ENCODE results near the gene CHST15.
"Not testable (repeated sequence)": the region's sequence is repeated elsewhere in the genome, so short reads cannot be mapped to it uniquely, and the experiment has no call there.

The CHST15 gene

DNA sequence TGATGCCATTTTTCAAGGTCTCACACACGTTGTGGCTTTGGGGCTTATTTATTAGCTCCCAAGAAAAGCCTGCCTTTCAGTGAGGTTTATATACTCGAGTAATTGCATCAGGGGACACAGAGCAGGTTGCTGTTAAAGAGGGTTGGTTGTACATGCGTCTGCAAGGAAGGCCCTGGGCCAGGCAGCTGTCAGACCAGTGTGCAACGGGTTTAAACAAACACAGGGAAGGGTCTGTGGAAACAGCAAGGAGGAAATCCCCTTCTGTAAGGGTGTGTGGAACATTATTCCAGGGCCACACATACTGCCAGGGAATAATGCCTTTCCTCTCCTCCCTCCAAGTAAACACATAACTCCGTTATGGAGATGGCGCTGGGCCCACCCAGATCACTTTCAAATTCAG is 1.7 kb upstream of the CHST15 start:
- Histone ChIP-seq H3K27me3 (ENCODE audit: control insufficient read depth, insufficient read depth, low read length) (peaks cover 62% of the 10 kb centered on the region), H3K9ac (ENCODE audit: low read depth, low read length) (no peak overlapping the region)

DNA sequence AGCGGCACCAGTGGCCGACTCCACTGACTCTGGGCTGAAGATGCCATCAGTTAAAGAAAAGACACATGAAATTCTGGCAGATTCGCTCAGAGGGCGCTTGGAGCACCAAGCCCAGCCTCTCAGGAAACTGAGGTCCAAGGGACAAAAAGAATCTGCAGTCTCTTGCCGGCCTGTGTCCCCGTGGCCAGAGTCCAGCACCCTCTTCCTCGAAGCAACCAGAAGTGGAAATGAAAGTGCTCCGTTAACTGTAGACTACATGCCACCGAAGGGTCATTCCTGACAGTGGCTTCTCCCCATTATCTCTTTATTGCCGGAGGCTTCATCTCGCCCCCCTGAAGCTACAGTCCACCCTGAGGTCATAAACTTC is 1.0 kb upstream of the CHST15 start:
- Histone ChIP-seq H3K4me1 (ENCODE audit: control insufficient read depth, insufficient read depth, low read length) (peaks cover 4% of the 10 kb centered on the region), H3K4me2 (ENCODE audit: low read length) (peak overlapping the region; percentile 95), H3K4me3 (ENCODE audit: low read length) (peak overlapping the region; percentile 88), H3K27me3 (ENCODE audit: control insufficient read depth, insufficient read depth, low read length) (peaks cover 62% of the 10 kb centered on the region), H3K9me3 (replicated peaks; ENCODE audit: low read length) (no peaks in the 10 kb centered on the region), H3K9ac (ENCODE audit: low read depth, low read length) (peak overlapping the region; percentile 89), H3K36me3 (ENCODE audit: insufficient read depth, low read length) (no peaks in the 10 kb centered on the region)

More for the DNA sequence above, 1.7 kb upstream of the CHST15 start:
- Histone ChIP-seq H3K4me3 (ENCODE audit: low read length) (no peak overlapping the region), H3K4me2 (ENCODE audit: low read length) (no peak overlapping the region), H3K4me1 (ENCODE audit: control insufficient read depth, insufficient read depth, low read length) (peaks cover 4% of the 10 kb centered on the region), H3K9me3 (replicated peaks; ENCODE audit: low read length) (peaks cover 2% of the 10 kb centered on the region), H3K36me3 (ENCODE audit: insufficient read depth, low read length) (no peaks in the 10 kb centered on the region)

DNA sequence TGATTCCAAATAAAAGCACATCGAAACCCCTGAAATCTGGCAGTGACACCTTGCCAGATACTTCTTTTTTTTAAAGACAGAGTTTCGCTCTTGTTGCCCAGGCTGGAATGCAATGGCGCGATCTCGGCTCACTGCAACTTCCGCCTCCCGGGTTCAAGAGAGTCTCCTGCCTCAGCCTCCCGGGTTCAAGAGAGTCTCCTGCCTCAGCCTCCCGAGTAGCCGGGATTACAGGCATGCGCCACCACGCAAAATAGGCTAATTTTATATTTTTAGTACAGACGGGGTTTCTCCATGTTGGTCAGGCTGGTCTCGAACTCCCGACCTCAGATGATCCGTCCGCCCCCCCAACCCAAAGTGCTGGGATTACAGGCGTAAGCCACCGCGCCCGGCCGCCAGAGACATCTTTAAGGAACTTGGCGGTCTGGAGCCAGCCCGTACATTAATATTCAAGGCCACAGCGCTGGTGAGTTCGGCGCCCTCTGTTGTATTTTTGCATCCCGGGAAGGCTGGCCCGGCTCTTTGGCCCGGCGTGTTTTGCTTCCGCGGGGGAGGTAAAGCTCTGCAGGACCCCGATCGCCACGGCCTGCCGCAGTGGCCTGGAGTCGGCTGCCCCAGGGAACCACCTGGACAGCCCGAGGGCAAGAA is 498 bp upstream of the CHST15 start:
- H3K27me3 ChIP-seq (ENCODE audit: control insufficient read depth, insufficient read depth, low read length): peaks cover 60% of the 10 kb centered on the region
- H3K4me1 ChIP-seq (ENCODE audit: control insufficient read depth, insufficient read depth, low read length); H3K36me3 ChIP-seq (ENCODE audit: insufficient read depth, low read length); H3K9me3 ChIP-seq (replicated peaks; ENCODE audit: low read length): not testable (repeated sequence)
- peak overlapping the region; percentile 95 for H3K4me2 ChIP-seq (ENCODE audit: low read length)
- H3K4me3 ChIP-seq (ENCODE audit: low read length): peak overlapping the region; percentile 88
- peak overlapping the region; percentile 89 for H3K9ac ChIP-seq (ENCODE audit: low read depth, low read length)

DNA sequence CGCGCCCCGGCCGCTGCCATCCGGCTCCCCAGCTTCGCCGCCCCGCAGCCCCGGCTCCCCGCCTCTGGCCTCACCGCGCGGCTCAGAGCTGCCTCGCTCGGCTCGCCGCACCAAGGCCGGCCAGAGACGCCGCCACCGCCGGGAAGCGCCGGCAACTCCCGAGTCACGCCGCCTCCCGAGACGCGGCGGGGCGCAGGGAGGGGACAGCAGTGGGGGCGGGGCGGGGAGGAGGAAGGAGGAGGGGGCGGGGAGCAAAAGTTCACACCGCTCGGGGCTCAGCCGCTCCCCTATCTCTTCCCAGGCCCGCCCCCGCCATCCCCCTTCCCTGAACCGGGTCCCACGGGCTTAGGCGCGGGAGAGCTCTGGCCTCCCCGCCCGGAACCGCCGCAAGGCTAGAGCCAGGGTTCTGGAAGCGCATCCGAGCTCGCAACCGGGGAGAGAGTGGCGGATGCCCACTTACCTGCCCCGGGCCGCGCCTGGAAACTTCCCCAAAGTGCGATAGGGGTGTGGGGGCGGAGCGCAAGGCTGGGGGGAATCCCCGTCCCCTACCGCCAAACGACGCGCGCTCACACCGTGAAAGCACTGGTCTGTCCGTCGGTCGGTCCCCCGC is 1.0 kb downstream of the CHST15 start:
- H3K27me3 ChIP-seq (ENCODE audit: control insufficient read depth, insufficient read depth, low read length): peaks cover 45% of the 10 kb centered on the region
- H3K9ac ChIP-seq (ENCODE audit: low read depth, low read length): peak overlapping the region; percentile 89
- no peaks in the 10 kb centered on the region for H3K36me3 ChIP-seq (ENCODE audit: insufficient read depth, low read length)
- peaks cover 10% of the 10 kb centered on the region for H3K4me1 ChIP-seq (ENCODE audit: control insufficient read depth, insufficient read depth, low read length)
- peak overlapping the region; percentile 88 for H3K4me3 ChIP-seq (ENCODE audit: low read length)
- peak overlapping the region; percentile 95 for H3K4me2 ChIP-seq (ENCODE audit: low read length)
- H3K9me3 ChIP-seq (replicated peaks; ENCODE audit: low read length): no peaks in the 10 kb centered on the region

DNA sequence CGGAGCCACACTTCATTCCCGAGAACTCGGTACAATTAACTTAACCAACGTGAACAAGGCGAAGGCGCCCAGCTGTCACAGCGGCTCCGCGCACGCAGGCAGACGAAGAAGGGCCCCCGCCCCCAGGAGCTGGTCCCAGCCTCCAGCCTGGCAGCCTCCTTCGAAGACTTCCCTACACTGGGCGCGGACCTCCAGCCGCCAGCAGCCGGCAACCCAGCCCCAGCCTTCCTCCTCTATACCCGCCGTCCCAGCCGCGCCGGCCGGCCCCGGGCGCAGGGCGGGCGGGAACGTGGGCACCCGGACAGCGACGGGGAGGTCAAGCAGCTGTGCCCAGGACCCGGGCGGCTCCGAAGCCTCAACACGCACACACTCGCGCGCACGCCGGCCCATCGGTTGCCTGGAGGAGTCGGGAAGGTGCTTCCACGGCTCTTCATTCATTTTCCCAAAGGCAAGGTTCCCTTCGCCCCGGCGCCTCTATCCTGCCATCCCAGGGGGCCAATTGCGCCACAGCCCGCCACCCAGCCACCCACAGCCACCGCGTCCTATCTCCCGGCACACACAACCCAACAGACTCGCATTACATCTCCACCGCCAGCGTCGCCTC is 1.6 kb downstream of the CHST15 start:
- Histone ChIP-seq H3K4me1 (ENCODE audit: control insufficient read depth, insufficient read depth, low read length) (peaks cover 10% of the 10 kb centered on the region), H3K36me3 (ENCODE audit: insufficient read depth, low read length) (no peaks in the 10 kb centered on the region), H3K27me3 (ENCODE audit: control insufficient read depth, insufficient read depth, low read length) (peaks cover 39% of the 10 kb centered on the region), H3K9me3 (replicated peaks; ENCODE audit: low read length) (no peaks in the 10 kb centered on the region), H3K4me3 (ENCODE audit: low read length) (peak overlapping the region; percentile 88), H3K4me2 (ENCODE audit: low read length) (peak overlapping the region; percentile 90), H3K9ac (ENCODE audit: low read depth, low read length) (peak overlapping the region; percentile 83)

DNA sequence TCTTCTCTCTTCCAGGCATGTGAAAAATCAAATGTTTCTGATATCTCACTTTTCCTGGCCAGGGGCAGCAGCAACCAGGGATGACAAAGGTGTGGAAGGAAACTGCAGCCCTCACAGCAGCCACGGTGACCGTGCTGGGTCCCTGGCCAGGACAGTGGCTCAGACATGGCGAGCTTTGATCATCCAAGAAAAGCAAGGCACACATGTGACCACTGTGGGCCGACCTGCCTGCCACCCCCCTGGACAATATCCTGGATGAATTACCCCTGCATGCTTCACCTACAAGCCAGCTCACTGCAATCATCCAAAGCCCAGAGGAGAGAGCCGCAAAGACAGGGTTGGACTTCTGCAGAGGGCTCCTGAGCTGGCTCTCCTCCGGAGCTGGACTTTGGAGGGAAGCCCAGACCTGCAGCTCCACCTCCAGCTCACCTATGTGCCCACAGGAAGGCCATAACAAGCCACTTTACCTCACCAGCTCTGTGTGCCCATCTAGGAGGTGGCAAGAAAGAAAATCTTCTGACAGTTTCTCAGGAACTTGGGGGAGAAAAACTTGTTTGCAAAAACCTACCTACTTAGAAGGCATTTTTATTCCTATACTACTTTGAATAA is 2.7 kb downstream of the CHST15 start:
- Histone ChIP-seq H3K9me3 (replicated peaks; ENCODE audit: low read length) (no peaks in the 10 kb centered on the region), H3K9ac (ENCODE audit: low read depth, low read length) (no peak overlapping the region), H3K36me3 (ENCODE audit: insufficient read depth, low read length) (no peaks in the 10 kb centered on the region), H3K4me1 (ENCODE audit: control insufficient read depth, insufficient read depth, low read length) (peaks cover 10% of the 10 kb centered on the region), H3K27me3 (ENCODE audit: control insufficient read depth, insufficient read depth, low read length) (peaks cover 31% of the 10 kb centered on the region), H3K4me3 (ENCODE audit: low read length) (no peak overlapping the region), H3K4me2 (ENCODE audit: low read length) (peak overlapping the region; percentile 90)

DNA sequence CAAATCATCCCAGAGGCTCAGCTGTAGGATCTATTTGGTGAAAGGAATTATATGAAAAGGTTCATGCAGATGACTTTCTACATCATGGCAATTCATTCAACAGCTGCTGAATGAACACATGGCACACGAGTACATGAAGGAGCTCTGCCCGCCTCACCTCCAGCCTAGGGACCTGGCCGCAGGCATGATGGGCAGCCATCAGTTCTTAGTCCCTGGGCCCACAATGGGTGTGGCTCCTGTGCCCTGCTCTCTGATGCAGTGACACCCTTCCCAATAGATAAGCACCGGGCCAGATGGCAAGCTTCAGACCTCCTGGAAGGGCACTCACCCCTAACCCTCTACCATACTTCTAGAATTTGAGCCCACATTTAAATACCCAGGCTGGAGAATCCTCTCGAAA is 3.5 kb downstream of the CHST15 start:
- Histone ChIP-seq H3K9me3 (replicated peaks; ENCODE audit: low read length) (no peaks in the 10 kb centered on the region), H3K4me2 (ENCODE audit: low read length) (no peak overlapping the region), H3K9ac (ENCODE audit: low read depth, low read length) (no peak overlapping the region), H3K4me1 (ENCODE audit: control insufficient read depth, insufficient read depth, low read length) (peaks cover 10% of the 10 kb centered on the region), H3K36me3 (ENCODE audit: insufficient read depth, low read length) (no peaks in the 10 kb centered on the region), H3K27me3 (ENCODE audit: control insufficient read depth, insufficient read depth, low read length) (peaks cover 22% of the 10 kb centered on the region), H3K4me3 (ENCODE audit: low read length) (no peak overlapping the region)

DNA sequence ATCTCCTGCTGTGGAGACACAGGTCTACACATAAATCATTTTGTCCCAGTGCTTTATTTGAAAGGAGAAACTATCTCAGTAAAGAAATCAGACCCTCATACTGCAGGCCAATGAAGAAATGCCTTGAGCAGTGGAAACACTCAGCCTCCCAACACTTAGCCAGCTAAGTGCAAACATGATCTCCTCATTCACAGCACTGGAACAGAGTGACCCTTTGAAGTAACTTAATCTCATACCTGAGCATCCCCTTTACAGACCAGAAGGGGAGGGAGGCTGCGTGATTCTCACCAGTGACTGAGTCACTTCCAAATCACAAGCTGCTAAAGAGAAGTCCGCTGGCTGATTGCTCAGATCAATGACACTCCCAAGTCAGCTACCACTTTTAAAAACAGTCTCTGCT is 4.5 kb downstream of the CHST15 start:
- no peaks in the 10 kb centered on the region for H3K9me3 ChIP-seq (replicated peaks; ENCODE audit: low read length)
- no peak overlapping the region for H3K4me3 ChIP-seq (ENCODE audit: low read length)
- H3K36me3 ChIP-seq (ENCODE audit: insufficient read depth, low read length): no peaks in the 10 kb centered on the region
- H3K27me3 ChIP-seq (ENCODE audit: control insufficient read depth, insufficient read depth, low read length): peaks cover 15% of the 10 kb centered on the region
- no peak overlapping the region for H3K4me2 ChIP-seq (ENCODE audit: low read length)
- H3K9ac ChIP-seq (ENCODE audit: low read depth, low read length): no peak overlapping the region
- peaks cover 9% of the 10 kb centered on the region for H3K4me1 ChIP-seq (ENCODE audit: control insufficient read depth, insufficient read depth, low read length)

DNA sequence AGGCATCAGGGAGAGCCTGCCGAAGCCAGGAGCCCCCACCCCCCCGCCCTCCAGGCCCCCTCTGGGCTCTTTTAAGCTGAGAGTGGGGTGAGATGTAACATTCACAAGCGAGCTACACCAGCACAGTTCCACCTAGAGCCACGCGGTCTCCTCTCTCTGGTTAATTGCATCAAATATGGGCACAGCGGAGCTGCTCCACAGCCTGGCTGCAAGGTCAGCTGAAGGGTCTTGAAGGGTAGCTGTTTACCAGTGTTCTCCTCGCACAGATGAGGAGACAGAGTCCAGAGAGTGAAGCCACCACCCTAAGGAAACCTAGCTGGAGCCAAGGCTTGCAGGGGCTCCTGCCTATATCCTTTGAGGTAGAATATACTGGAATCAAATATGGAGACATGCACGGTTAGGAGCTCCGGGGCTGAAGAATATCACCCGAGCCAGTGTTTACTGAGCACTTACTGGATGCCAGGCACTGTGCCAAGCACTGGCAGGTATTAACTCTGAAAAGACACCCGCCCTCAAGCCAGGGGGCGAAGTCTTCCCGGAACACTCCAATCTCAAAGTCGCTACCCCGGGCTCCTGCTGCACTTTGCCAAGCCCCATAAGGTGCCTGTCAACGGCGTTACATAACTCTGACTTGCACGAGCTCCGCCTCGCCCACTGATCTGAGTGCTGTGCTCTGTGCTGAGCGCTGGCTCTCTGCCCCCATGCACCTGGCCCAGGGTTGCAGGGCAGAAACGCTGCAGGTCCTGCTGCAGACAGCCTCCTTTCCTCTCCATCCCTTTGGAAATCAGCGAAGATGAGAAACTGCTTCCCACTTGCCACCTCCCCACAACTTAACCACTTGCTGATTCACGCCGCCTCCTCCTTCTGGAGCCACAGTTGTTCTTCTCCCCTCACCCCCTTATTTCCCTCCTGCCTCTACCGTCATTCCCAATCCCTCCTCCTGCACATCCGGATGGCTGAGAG is 5.4 kb downstream of the CHST15 start:
- H3K27me3 ChIP-seq (ENCODE audit: control insufficient read depth, insufficient read depth, low read length): peaks cover 15% of the 10 kb centered on the region
- H3K4me2 ChIP-seq (ENCODE audit: low read length): peak overlapping the region; percentile 4
- no peaks in the 10 kb centered on the region for H3K36me3 ChIP-seq (ENCODE audit: insufficient read depth, low read length)
- peaks cover 6% of the 10 kb centered on the region for H3K4me1 ChIP-seq (ENCODE audit: control insufficient read depth, insufficient read depth, low read length)
- no peak overlapping the region for H3K9ac ChIP-seq (ENCODE audit: low read depth, low read length)
- no peaks in the 10 kb centered on the region for H3K9me3 ChIP-seq (replicated peaks; ENCODE audit: low read length)
- H3K4me3 ChIP-seq (ENCODE audit: low read length): no peak overlapping the region

DNA sequence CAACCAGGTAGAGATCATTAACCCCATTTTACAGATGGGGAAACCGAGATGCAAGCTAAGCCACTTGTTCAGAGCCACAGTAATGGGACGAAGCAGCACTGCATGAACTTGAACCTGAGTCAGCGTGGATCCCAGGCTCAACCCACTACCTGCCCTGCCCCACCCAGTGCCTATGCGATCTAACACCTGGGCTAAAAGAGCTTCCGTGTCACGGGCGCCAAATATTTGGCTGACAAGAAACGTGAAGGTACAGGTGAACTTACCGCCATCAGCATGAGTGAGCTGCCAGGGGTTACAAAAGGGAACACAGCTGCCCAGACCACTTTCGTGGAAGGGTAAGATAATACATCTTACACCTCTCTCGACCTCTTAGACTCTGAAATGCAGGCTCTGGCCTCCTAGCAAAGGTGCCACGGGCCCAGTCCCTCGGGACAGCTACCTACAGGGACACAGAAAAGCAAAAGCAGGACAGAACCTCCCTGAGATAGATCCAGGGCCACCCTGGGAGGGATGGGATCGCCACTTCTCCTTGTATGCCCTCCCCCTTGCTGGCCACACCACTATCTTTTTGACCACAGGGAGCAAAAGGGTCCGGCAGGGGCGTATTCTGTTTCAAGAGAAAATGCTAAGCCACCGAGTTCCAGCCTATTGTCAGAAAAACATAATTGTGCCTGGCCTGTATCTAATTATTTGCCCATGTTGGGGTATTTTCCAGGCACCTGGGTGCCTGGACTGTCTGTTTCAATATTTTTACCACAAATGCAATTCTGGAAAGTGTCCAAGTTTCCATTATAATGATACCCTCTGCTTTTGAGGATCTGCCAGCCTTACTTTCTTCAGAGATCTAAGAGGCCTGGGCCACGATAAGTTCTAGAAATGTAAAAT is 6.4 kb downstream of the CHST15 start:
- no peaks in the 10 kb centered on the region for H3K36me3 ChIP-seq (ENCODE audit: insufficient read depth, low read length)
- H3K9me3 ChIP-seq (replicated peaks; ENCODE audit: low read length): no peaks in the 10 kb centered on the region
- no peak overlapping the region for H3K4me2 ChIP-seq (ENCODE audit: low read length)
- peaks cover 15% of the 10 kb centered on the region for H3K27me3 ChIP-seq (ENCODE audit: control insufficient read depth, insufficient read depth, low read length)
- H3K4me3 ChIP-seq (ENCODE audit: low read length): no peak overlapping the region
- H3K9ac ChIP-seq (ENCODE audit: low read depth, low read length): no peak overlapping the region
- H3K4me1 ChIP-seq (ENCODE audit: control insufficient read depth, insufficient read depth, low read length): peaks cover 6% of the 10 kb centered on the region

Measured in skeletal muscle satellite cell (primary cell).